Karpas-422 (cell line): ENCODE data around the gene GPC6. TPM values are rescaled to one million over a fixed set of nuclear protein-coding genes. Genes with fewer than 3 reads are reported as not detected.

Source experiments
- DNase-seq: peaks from one replicate; pipeline ENCODE4 v3.0.0-alpha.2; 2015
- H2AFZ ChIP-seq: fragments of 200-600 bp; sonication (generic); 2 replicates; pipeline ENCODE4 v1.6.1; 2014; ENCODE audit warnings: antibody characterized with exemption, low read length, mixed read lengths
- H3K27ac ChIP-seq: fragments of 200-600 bp; sonication (generic); 2 replicates; pipeline ENCODE4 v1.5.1; 2014; ENCODE audit warnings: mild to moderate bottlenecking, low read length, moderate library complexity
- H3K27me3 ChIP-seq: fragments of 200-600 bp; sonication (generic); 2 replicates; pipeline ENCODE4 v1.6.1; 2014; ENCODE audit warnings: low read length, mixed read lengths
- H3K36me3 ChIP-seq: fragments of 200-600 bp; sonication (generic); 2 replicates; pipeline ENCODE4 v1.6.1; 2014; ENCODE audit warnings: low read length, mixed read lengths; ENCODE audit not compliant: insufficient read depth
- H3K4me1 ChIP-seq: fragments of 200-600 bp; sonication (generic); 2 replicates; pipeline ENCODE4 v1.6.1; 2014; ENCODE audit warnings: mild to moderate bottlenecking, low read length, mixed read lengths
- H3K4me2 ChIP-seq: fragments of 200-600 bp; sonication (generic); 2 replicates; pipeline ENCODE4 v1.6.1; 2014; ENCODE audit warnings: low read length, low read depth, mild to moderate bottlenecking; ENCODE audit not compliant: poor library complexity, severe bottlenecking
- H3K4me3 ChIP-seq: fragments of 200-600 bp; sonication (generic); 2 replicates; pipeline ENCODE4 v1.5.1; 2014; ENCODE audit warnings: mild to moderate bottlenecking, antibody characterized with exemption, low read length, mixed read lengths
- H3K79me2 ChIP-seq: fragments of 200-600 bp; sonication (generic); 2 replicates; pipeline ENCODE4 v1.6.1; 2014; ENCODE audit warnings: mild to moderate bottlenecking, low read length, mixed read lengths
- H3K9ac ChIP-seq: fragments of 200-600 bp; sonication (generic); 2 replicates; pipeline ENCODE4 v1.6.0; 2014; ENCODE audit warnings: low read length
- H3K9me2 ChIP-seq: fragments of 200-600 bp; sonication (generic), shearing (Covaris generic); replicated peaks from 2 replicates; pipeline ENCODE4 v1.6.0; 2014; ENCODE audit warnings: mild to moderate bottlenecking, low read length, moderate library complexity; ENCODE audit not compliant: insufficient read depth
- H3K9me3 ChIP-seq: fragments of 300-700, 200-600 bp; sonication (generic); 2 replicates; pipeline ENCODE4 v1.6.1; 2014; ENCODE audit warnings: low read length, mixed read lengths
- H4K20me1 ChIP-seq: fragments of 200-600 bp; sonication (generic); 2 replicates; pipeline ENCODE4 v1.6.1; 2014; ENCODE audit warnings: mild to moderate bottlenecking, antibody characterized with exemption, low read length, low read depth; ENCODE audit not compliant: insufficient read depth
- total RNA-seq: library from RNA; depleted of rRNA; stranded (reverse); fragments of >200 nt; shearing (Covaris generic); gene quantifications from 2 replicates; pipeline ENCODE4 v1.2.3, GENCODE V29; 2014; ENCODE audit warnings: low replicate concordance

GPC6 gene
- total RNA-seq, 1 experiment from 2014 or later: not detected

DNA sequence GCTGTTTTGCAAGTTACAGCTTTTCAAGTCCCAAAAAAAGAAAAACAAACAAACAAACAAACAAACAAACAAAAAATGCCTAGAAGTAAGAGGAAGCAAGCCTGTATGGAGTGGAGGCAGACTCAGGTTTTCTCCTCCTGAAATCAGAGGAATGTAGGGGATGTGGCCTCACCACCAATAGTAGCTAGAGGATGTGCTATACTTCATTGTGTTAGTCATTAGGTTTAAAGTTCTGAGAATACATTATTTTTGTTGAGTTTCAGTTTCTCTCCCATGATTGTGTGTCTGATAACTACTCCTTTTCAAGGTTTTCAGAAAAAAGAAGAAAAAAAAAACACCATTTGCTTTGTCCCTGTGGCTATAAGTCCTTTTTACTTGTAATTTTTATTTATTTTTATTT, 524.5 kb downstream of the GPC6 start:
- peaks cover 23% of the 10 kb centered on the region for H3K9me3 ChIP-seq
- no peaks in the 10 kb centered on the region for H3K9me2 ChIP-seq
- no peaks in the 10 kb centered on the region for H3K36me3 ChIP-seq
- no peaks in the 10 kb centered on the region for H4K20me1 ChIP-seq
- H3K27ac ChIP-seq: no peak overlapping the region
- H3K4me2 ChIP-seq: no peak overlapping the region
- no peaks in the 10 kb centered on the region for H3K79me2 ChIP-seq
- H3K4me3 ChIP-seq: no peak overlapping the region
- no peaks in the 10 kb centered on the region for H3K4me1 ChIP-seq
- H3K27me3 ChIP-seq: no peaks in the 10 kb centered on the region
- H2AFZ ChIP-seq: no peak overlapping the region
- no peak for DNase-seq
- no peak overlapping the region for H3K9ac ChIP-seq

- no peaks in the 10 kb centered on the region for H3K27me3 ChIP-seq
- no peaks in the 10 kb centered on the region for H3K79me2 ChIP-seq
- H3K27ac ChIP-seq: no peak overlapping the region
- no peaks in the 10 kb centered on the region for H4K20me1 ChIP-seq
- H2AFZ ChIP-seq: no peak overlapping the region
- H3K9me3 ChIP-seq: peaks cover 28% of the 10 kb centered on the region
- DNase-seq: no peak
- H3K9ac ChIP-seq: no peak overlapping the region
- H3K4me3 ChIP-seq: no peak overlapping the region
- H3K9me2 ChIP-seq: no peaks in the 10 kb centered on the region
- H3K4me2 ChIP-seq: no peak overlapping the region
- no peaks in the 10 kb centered on the region for H3K36me3 ChIP-seq
- no peaks in the 10 kb centered on the region for H3K4me1 ChIP-seq
Observed at GRCh38 chr13:93752541-93752940, 525.9 kb downstream of the GPC6 start.

- no peak overlapping the region for H3K9ac ChIP-seq
- no peak overlapping the region for H3K27ac ChIP-seq
- peaks cover 31% of the 10 kb centered on the region for H3K9me3 ChIP-seq
- H3K4me1 ChIP-seq: no peaks in the 10 kb centered on the region
- DNase-seq: no peak
- H3K9me2 ChIP-seq: no peaks in the 10 kb centered on the region
- no peaks in the 10 kb centered on the region for H3K36me3 ChIP-seq
- H3K4me3 ChIP-seq: no peak overlapping the region
- H3K79me2 ChIP-seq: no peaks in the 10 kb centered on the region
- no peaks in the 10 kb centered on the region for H4K20me1 ChIP-seq
- no peak overlapping the region for H2AFZ ChIP-seq
- H3K4me2 ChIP-seq: no peak overlapping the region
- no peaks in the 10 kb centered on the region for H3K27me3 ChIP-seq
Observed at GRCh38 chr13:93753639-93754038, 527.0 kb downstream of the GPC6 start.

- H3K4me2 ChIP-seq: no peak overlapping the region
- H3K36me3 ChIP-seq: no peaks in the 10 kb centered on the region
- H3K9me2 ChIP-seq: no peaks in the 10 kb centered on the region
- H3K4me1 ChIP-seq: no peaks in the 10 kb centered on the region
- H3K79me2 ChIP-seq: no peaks in the 10 kb centered on the region
- no peaks in the 10 kb centered on the region for H4K20me1 ChIP-seq
- no peak overlapping the region for H3K9ac ChIP-seq
- peaks cover 35% of the 10 kb centered on the region for H3K9me3 ChIP-seq
- no peaks in the 10 kb centered on the region for H3K27me3 ChIP-seq
- H3K4me3 ChIP-seq: no peak overlapping the region
- no peak overlapping the region for H2AFZ ChIP-seq
- no peak overlapping the region for H3K27ac ChIP-seq
- no peak for DNase-seq
Observed at GRCh38 chr13:93755341-93755740, 528.7 kb downstream of the GPC6 start.

DNA sequence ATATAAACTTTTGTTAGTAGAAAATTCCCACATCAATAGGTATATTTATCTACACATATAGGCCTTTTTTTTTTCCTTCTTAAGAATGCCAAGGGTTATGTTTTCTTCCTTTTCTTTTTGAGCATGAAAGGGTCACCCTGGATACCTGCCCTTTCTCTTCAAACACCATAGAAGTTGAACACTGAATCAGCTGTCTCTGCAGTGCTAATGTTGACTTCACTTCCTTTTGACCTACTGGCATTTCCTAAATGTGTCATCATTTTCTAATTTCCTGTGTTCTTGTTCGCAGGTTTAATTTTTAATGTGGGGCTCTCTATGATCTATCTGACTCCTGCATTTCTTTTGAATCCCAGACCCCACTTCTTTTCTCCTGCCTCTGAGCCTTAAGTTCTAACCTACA, 532.0 kb downstream of the GPC6 start:
- peaks cover 33% of the 10 kb centered on the region for H3K9me3 ChIP-seq
- H3K4me3 ChIP-seq: no peak overlapping the region
- DNase-seq: no peak
- no peaks in the 10 kb centered on the region for H3K9me2 ChIP-seq
- H3K4me2 ChIP-seq: no peak overlapping the region
- no peaks in the 10 kb centered on the region for H3K4me1 ChIP-seq
- no peak overlapping the region for H3K9ac ChIP-seq
- H3K36me3 ChIP-seq: no peaks in the 10 kb centered on the region
- no peak overlapping the region for H3K27ac ChIP-seq
- no peak overlapping the region for H2AFZ ChIP-seq
- no peaks in the 10 kb centered on the region for H3K79me2 ChIP-seq
- H3K27me3 ChIP-seq: no peaks in the 10 kb centered on the region
- no peaks in the 10 kb centered on the region for H4K20me1 ChIP-seq

GRCh38 chr13:93762708-93763426, 536.3 kb downstream of the GPC6 start:
- H3K4me2 ChIP-seq: no peak overlapping the region
- no peak overlapping the region for H3K4me3 ChIP-seq
- H3K79me2 ChIP-seq: no peaks in the 10 kb centered on the region
- H3K36me3 ChIP-seq: no peaks in the 10 kb centered on the region
- H3K4me1 ChIP-seq: no peaks in the 10 kb centered on the region
- H4K20me1 ChIP-seq: no peaks in the 10 kb centered on the region
- no peak overlapping the region for H3K9ac ChIP-seq
- H3K9me2 ChIP-seq: no peaks in the 10 kb centered on the region
- peaks cover 29% of the 10 kb centered on the region for H3K9me3 ChIP-seq
- H3K27me3 ChIP-seq: no peaks in the 10 kb centered on the region
- no peak for DNase-seq
- no peak overlapping the region for H3K27ac ChIP-seq
- H2AFZ ChIP-seq: no peak overlapping the region

- Histone ChIP-seq H3K9ac (no peak overlapping the region), H3K9me2 (no peaks in the 10 kb centered on the region), H3K9me3 (peaks cover 28% of the 10 kb centered on the region), H4K20me1 (no peaks in the 10 kb centered on the region), H2AFZ (no peak overlapping the region), H3K36me3 (no peaks in the 10 kb centered on the region), H3K27ac (no peak overlapping the region), H3K27me3 (no peaks in the 10 kb centered on the region), H3K4me2 (no peak overlapping the region), H3K4me1 (no peaks in the 10 kb centered on the region), H3K4me3 (no peak overlapping the region), H3K79me2 (no peaks in the 10 kb centered on the region)
- no peak for DNase-seq
Observed at GRCh38 chr13:93765062-93765461, 538.5 kb downstream of the GPC6 start.

GRCh38 chr13:93765811-93766210, 539.2 kb downstream of the GPC6 start:
- DNase-seq: no peak
- Histone ChIP-seq H2AFZ (no peak overlapping the region), H3K27me3 (no peaks in the 10 kb centered on the region), H3K4me2 (no peak overlapping the region), H3K9me3 (peaks cover 30% of the 10 kb centered on the region), H3K9me2 (no peaks in the 10 kb centered on the region), H3K4me1 (no peaks in the 10 kb centered on the region), H3K36me3 (no peaks in the 10 kb centered on the region), H3K79me2 (no peaks in the 10 kb centered on the region), H3K9ac (no peak overlapping the region), H4K20me1 (no peaks in the 10 kb centered on the region), H3K4me3 (no peak overlapping the region), H3K27ac (no peak overlapping the region)
